Keratinocyte (primary cell): ENCODE results near the gene LY6G5B.

Experiments
- CTCF ChIP-seq, 3 experiments: IDR thresholded peaks in 1 of 3; conservative IDR thresholded peaks in 1 of 3; optimal IDR thresholded peaks in 1 of 3; 2 replicates in 2 of 3; 3 replicates in 1 of 3; pipeline versions ENCODE3 to v1.5.1; 2011; ENCODE audit warnings: low read length in 3 of 3, mild to moderate bottlenecking in 3 of 3, moderate library complexity in 2 of 3, control low read depth in 1 of 3, inconsistent platforms in 1 of 3; ENCODE audit not compliant: insufficient read depth in 2 of 3; ENCODE audit errors: extremely low read depth in 1 of 3
- EZH2 ChIP-seq: IDR thresholded peaks from one replicate; pipeline ENCODE4 v1.6.1; 2012; ENCODE audit warnings: inconsistent platforms, mild to moderate bottlenecking, low read length, moderate library complexity

DNA sequence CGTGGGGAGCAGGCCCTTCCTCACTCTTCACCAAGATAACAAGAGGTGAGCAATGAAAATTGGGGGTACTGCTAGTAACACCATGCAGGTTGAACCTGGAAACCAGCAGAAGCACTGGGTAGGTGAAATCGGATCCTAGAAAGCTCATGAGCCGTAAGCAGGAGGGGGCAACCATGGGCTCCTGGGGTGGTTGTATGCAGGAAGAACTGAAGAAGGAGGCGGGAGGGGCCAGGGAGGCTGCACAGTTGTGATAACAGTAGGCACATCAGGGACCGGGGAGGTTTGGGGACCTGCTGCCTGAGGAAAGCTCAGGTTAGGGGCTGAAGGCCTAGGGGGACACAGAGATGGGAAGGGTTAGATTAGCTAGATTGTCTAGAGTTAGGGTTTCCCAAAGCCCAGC lies 16.7 kb downstream of the LY6G5B start:
- no peak for TF ChIP-seq CTCF (optimal IDR thresholded peaks at IDR 0.05 in 1 of 3, IDR thresholded peaks at IDR 0.05 in 1 of 3, conservative IDR thresholded peaks at IDR 0.05 in 1 of 3; ENCODE audit: extremely low read depth in 1 of 3, insufficient read depth in 2 of 3, low read length in 3 of 3)
- TF ChIP-seq EZH2: no peak
